HG03095 (cell line): ENCODE measurements around the gene RUNX1.
"Not testable (repeated sequence)": the region's sequence is repeated elsewhere in the genome, so short reads cannot be mapped to it uniquely, and the experiment has no call there.

Experiments
- ATAC-seq: cut with Tn5 transposase; IDR thresholded peaks from one replicate; pipeline ENCODE4 v1.9.1; 2021; ENCODE audit warnings: moderate library complexity; ENCODE audit not compliant: unreplicated experiment

RUNX1 gene

GRCh38 chr21:34994766-34995631 is 54.1 kb downstream of the RUNX1 start:
- ATAC-seq = no peak

GRCh38 chr21:34993521-34993921 is 55.6 kb downstream of the RUNX1 start:
- not testable (repeated sequence) for ATAC-seq

DNA sequence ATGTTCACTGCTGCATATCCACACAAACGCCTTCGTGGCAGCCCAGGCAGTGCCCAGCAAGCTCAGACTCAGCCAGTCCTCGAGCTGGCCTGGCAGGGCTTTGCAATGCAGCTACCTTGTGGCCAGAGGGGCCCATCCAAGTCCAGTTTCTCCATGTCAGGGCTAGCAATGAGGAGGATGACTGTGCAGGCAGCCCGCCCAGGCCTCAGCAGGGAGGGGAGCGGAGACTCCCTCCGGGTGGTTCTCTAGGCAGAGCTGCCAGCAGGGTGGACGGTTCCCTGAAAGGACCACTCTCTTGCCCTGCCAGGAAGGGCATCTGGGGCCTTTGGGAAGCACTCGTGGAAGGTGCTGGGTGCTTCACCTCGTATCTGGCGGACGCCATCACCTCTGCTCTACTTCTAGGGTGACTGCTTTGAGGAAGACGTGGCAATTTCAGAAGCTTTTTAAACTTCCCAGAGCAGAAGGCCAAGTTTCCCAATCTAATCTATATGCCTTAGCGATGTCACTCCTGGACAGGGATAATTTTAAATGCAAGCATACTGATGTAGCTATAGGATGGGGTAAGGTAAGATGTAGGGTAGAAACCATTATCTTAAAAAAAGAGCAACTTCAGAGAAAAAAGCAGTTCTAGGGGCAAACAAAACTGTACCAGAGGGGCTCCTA is 56.2 kb downstream of the RUNX1 start:
- no peak for ATAC-seq

- ATAC-seq = no peak
Measured at GRCh38 chr21:34992180-34992579, 56.9 kb downstream of the RUNX1 start.

DNA sequence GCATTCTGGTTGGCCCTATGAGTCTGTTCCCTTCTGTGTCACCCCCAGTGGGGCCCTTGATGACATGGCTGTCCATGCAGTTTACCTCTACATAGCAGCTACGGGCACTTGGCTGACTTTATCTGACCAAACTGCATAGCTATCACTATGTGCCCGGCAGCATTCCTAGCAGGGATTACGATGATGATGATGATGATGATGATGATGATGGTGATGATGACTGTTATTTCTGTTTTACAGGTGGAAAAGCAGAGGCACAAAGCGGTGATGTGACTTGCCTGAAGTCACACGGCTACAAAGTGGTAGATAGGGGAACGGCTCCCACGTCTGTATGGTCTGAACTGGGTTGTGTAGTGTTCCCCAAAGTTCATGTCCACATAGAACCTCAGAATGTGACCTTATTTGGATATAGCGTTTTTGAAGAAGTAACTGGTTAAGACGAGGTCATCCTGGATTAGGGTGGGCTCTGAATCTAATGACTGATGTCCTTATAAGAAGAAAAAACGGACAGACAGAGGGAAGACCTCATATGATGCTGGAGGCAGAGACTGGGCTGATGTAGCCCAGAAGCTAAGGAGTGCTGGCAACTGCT is 57.6 kb downstream of the RUNX1 start:
- ATAC-seq = no peak

GRCh38 chr21:34990842-34991241 is 58.3 kb downstream of the RUNX1 start:
- no peak for ATAC-seq

DNA sequence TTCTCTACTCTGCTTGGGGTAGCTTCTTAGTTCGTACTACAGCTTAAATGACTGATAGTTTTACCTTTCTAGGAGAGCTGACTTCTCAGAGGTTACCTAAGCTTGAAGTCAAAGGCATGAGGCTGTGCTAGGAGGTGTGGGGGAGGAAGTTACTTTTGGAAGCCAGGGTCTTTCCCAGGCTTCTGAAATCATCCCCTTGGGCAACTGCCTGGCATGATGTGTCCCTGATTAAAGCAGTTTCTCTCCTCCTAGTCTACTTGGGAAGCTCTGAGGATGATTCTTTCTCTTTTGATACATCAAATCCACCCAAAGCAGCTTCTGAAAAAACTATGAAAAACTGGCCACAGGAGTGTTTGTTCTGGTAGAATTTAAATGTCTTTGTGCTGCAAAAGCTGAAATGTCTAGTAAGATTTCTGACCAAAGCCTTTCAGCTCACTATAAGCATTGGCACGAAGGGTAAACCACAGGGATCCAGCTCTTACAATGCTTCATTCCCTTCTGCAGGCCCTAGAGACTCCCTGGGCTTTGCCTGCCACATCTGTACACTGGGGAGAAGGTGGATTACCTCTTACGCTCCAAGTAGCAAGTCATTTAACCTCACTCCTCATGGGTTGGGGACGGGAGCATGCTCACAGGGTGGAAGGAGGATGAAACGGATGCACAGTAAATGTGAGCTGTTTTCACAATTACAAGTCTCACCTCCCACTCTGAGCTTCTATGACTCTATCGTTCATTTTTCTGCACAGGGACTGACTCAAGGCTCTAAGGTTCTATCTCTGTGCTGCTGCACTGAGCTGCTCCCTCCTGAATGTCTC is 59.6 kb downstream of the RUNX1 start:
- no peak for ATAC-seq

DNA sequence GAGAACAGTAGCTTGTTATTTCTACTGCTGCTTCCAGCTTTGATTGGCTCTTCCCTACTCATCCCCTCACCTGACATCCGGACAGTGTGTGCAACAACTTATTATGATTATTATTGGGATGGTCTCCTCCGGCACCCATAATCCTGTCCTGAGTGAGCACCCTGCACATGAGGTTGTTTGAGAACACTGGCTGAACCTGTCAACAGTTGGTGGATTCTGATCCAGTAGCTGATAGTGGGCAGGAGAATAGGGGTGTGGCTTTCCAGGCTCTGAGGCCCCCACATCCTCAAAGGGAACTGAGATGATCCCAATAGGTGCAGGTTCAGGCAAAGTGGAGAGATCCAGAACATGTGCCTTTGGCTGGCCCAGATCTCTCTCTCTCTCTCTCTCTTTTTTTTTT is 60.5 kb downstream of the RUNX1 start:
- no peak for ATAC-seq

GRCh38 chr21:34988139-34988538 is 61.0 kb downstream of the RUNX1 start:
- ATAC-seq = no peak

- no peak for ATAC-seq
Measured at GRCh38 chr21:34987501-34988072, 61.5 kb downstream of the RUNX1 start.

DNA sequence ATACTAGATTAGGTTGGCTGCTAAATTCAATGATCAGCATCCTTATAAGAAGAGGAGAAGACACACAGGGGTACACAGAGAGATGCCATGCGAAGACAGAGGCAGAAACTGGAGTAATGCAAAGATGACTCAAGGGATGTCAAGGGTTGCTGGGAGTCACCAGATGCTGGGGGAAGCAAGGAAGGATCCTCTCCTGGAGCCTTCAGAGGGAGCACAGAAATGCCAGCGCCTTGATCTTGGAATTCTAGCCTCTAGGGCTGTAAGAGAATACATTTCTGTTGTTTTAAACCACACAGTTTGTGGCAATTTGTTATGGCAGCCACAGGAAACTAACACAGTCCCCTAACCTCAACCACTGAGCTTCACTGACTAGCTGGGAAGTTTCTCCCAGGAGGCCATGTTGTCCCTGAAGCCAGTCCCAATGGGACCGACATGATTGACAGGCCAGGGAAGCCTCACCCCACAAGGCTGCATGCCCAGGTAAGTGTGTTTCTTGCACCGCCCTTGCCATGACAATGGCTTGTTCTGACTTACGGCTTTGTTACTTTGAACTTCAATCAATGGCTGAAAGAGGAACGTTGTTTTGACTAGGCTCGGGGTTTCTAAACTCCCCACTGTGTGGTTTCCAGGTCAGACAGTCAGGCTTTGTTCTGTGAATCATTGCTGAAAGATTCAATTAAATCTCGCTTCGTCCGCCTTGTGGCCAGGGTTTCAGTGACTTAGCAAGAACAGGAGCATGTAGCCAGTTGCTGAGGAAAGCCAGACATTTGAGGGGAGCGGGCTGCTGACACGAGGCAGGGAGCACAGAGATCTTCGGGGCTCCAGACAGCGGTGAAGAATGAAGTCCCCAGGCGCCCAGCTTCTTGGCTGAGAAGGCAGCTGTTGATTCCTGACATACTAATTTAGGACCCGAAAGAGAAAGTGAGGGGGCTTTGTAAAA is 62.3 kb downstream of the RUNX1 start:
- peak; percentile 45 for ATAC-seq

- no peak for ATAC-seq
Measured at GRCh38 chr21:34984356-34985058, 64.6 kb downstream of the RUNX1 start.

DNA sequence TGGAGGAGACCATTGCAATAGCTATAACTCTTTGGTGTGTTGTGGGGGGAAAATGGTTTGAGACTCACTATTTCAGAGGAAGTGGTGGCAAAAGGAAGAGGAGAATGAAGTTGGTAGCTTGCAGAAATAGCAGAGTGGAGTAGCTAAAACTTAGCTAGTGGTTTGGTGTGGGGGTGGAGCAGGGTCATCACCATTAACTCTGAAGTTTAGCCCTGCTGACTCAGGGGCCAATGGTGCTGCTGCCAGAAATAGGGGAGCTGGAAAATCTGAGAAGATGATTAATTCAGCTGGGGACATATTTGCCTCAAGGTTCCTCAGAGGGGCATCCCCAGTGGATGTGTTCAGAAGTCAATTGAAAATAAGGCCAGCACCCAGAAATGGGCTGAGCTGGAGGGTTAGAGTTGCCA is 65.4 kb downstream of the RUNX1 start:
- no peak for ATAC-seq

DNA sequence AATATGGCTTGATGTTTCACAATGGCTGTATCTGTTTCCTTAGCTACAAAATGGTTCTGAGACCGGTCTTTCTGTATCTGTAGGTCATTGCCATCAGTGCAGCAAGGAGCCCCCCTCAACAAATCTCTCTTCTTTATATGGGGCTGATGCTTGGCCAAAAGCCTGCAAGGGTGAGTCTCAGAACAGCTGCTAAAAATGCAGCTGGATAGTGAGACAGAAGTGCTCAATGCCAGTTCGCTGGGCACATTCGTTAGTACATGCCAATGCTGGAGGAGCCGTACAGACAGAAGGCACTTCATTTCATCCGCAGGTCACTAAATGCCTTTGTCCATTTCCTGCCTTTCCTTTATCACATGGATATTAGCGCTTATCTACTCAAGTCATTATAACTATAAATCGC is 67.3 kb downstream of the RUNX1 start:
- no peak for ATAC-seq

GRCh38 chr21:34980423-34981115 is 68.5 kb downstream of the RUNX1 start:
- no peak for ATAC-seq

- no peak for ATAC-seq
Measured at GRCh38 chr21:34979383-34979782, 69.7 kb downstream of the RUNX1 start.

DNA sequence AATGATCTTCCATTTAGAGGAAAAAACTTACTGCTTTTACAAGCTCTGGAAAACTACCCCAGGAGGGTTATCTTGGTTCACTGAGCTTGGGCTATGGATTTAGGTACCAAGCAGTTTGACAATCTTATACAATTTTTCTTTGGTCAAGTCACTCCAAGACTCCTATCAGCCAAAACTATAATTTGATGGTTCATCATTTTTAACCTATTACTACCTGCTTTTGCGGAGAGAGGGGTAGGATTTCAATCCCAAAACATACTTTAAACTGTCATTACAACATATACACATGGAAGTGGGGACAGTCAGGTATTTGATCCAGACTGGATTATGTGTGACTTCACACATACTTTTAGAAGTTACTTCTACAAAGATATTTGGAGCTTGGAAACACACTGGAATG is 71.8 kb downstream of the RUNX1 start:
- ATAC-seq = no peak

- ATAC-seq = peak; percentile 85
Measured at GRCh38 chr21:34974162-34974981, 74.7 kb downstream of the RUNX1 start.
